Adipocyte (in vitro differentiated cells): ENCODE measurements around the gene TUBB4B.

ENCODE experiments used
- DNase-seq: peaks from one replicate; pipeline ENCODE4 v3.0.0-alpha.2; 2015; ENCODE audit warnings: low read depth
- H3K27me3 ChIP-seq: replicated peaks from 2 replicates; pipeline ENCODE4 v1.7.0; 2013; ENCODE audit warnings: mild to moderate bottlenecking, low read length, moderate library complexity; ENCODE audit not compliant: control insufficient read depth, insufficient read depth
- H3K36me3 ChIP-seq: 2 replicates; pipeline ENCODE4 v1.7.0; 2013; ENCODE audit warnings: low read length, mild to moderate bottlenecking, moderate library complexity; ENCODE audit not compliant: control insufficient read depth, insufficient read depth, severe bottlenecking
- H3K4me1 ChIP-seq: 2 replicates; pipeline ENCODE4 v1.7.0; 2013; ENCODE audit warnings: mild to moderate bottlenecking, low read length, moderate library complexity; ENCODE audit not compliant: control insufficient read depth, insufficient read depth
- H3K4me3 ChIP-seq: 2 replicates; pipeline ENCODE4 v1.7.0; 2013; ENCODE audit warnings: mild to moderate bottlenecking, low read length, moderate library complexity
- H3K9ac ChIP-seq: 2 replicates; pipeline ENCODE4 v1.7.0; 2013; ENCODE audit warnings: mild to moderate bottlenecking, low read length, moderate library complexity
- H3K9me3 ChIP-seq: 2 replicates; pipeline ENCODE4 v1.7.0; 2013; ENCODE audit warnings: mild to moderate bottlenecking, low read length, moderate library complexity; ENCODE audit not compliant: control insufficient read depth

TUBB4B gene

DNA sequence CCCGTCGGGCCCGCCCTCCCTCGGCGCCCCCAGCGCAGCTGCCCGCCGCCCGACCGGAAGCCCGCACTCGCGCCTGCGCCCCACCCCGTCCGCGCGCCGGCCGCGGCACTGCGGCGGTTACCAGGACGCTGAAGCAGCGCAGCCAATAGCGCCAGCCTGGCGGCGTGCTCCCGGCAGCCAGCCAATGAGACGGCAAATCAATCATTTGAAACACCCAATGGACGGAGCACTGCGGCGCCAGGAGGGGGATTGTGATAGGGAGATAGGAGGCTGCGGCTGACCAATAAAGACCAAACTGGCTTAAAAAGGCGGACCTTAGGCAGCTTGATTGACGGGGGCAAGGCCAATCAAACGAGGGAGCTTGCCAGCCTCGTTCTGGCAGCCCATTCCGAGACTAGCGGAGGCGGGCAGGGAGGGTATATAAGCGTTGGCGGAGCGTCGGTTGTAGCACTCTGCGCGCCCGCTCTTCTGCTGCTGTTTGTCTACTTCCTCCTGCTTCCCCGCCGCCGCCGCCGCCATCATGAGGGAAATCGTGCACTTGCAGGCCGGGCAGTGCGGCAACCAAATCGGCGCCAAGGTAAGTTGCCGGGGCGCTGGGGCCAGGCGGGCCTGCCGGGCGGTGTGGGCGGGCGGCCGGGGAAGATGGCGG, at the start of gene TUBB4B:
Gene TUBB4B, plus strand, starts transcription at position 447 of the 649 bp plus-strand sequence. Its CDS starts 74 bp downstream, at position 521.
- DNase-seq = peak; percentile 99
- H3K4me1 ChIP-seq = peaks cover 31% of the 10 kb centered on the region
- H3K27me3 ChIP-seq = peaks cover 2% of the 10 kb centered on the region
- H3K36me3 ChIP-seq = peaks cover 18% of the 10 kb centered on the region
- H3K9ac ChIP-seq = peak within 1 kb of the TSS; percentile 93
- peak within 1 kb of the TSS; percentile 91 for H3K4me3 ChIP-seq
- H3K9me3 ChIP-seq = no peaks in the 10 kb centered on the region

- Histone ChIP-seq H3K9me3 (no peaks in the 10 kb centered on the region), H3K36me3 (peaks cover 24% of the 10 kb centered on the region), H3K27me3 (no peaks in the 10 kb centered on the region), H3K4me3 (no peak overlapping the region), H3K9ac (peak overlapping the region; percentile 1), H3K4me1 (peaks cover 28% of the 10 kb centered on the region)
- no peak for DNase-seq
Measured at GRCh38 chr9:137191691-137192447, 49.2 kb upstream of the TUBB4B start.

GRCh38 chr9:137192448-137192780, 48.7 kb upstream of the TUBB4B start:
- no peak overlapping the region for H3K9ac ChIP-seq
- H3K4me3 ChIP-seq = no peak overlapping the region
- no peaks in the 10 kb centered on the region for H3K9me3 ChIP-seq
- no peaks in the 10 kb centered on the region for H3K27me3 ChIP-seq
- DNase-seq = no peak
- peaks cover 22% of the 10 kb centered on the region for H3K4me1 ChIP-seq
- H3K36me3 ChIP-seq = peaks cover 24% of the 10 kb centered on the region

- no peak for DNase-seq
- no peaks in the 10 kb centered on the region for H3K27me3 ChIP-seq
- H3K4me3 ChIP-seq = no peak overlapping the region
- H3K9ac ChIP-seq = no peak overlapping the region
- H3K9me3 ChIP-seq = no peaks in the 10 kb centered on the region
- H3K36me3 ChIP-seq = peaks cover 24% of the 10 kb centered on the region
- H3K4me1 ChIP-seq = peaks cover 18% of the 10 kb centered on the region
Measured at GRCh38 chr9:137192859-137193258, 48.2 kb upstream of the TUBB4B start.

DNA sequence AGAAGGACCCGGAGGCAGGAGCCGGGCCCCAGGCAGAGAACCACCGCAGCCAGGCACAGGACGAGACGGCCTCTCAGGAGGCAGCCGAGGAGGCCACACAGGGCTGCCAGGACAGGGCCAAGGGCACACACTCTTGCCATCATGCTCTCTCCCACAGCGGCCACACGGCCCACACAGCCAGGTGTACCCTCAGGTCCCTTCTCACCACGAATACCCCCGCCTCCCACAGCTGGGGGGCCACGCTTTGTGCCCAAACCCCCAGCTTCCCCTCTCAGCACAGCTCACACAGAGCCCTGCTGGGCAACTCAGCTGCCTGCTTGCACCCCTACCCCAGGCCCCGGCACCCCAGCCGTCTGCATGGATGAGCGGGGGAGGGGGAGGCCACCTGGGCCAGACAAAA, 47.3 kb upstream of the TUBB4B start:
- no peaks in the 10 kb centered on the region for H3K27me3 ChIP-seq
- H3K36me3 ChIP-seq = peaks cover 24% of the 10 kb centered on the region
- H3K9ac ChIP-seq = no peak overlapping the region
- peaks cover 24% of the 10 kb centered on the region for H3K4me1 ChIP-seq
- no peak for DNase-seq
- H3K9me3 ChIP-seq = no peaks in the 10 kb centered on the region
- H3K4me3 ChIP-seq = no peak overlapping the region

GRCh38 chr9:137194388-137194787, 46.7 kb upstream of the TUBB4B start:
- H3K4me3 ChIP-seq = no peak overlapping the region
- H3K27me3 ChIP-seq = no peaks in the 10 kb centered on the region
- peaks cover 24% of the 10 kb centered on the region for H3K36me3 ChIP-seq
- no peak for DNase-seq
- peaks cover 27% of the 10 kb centered on the region for H3K4me1 ChIP-seq
- H3K9ac ChIP-seq = no peak overlapping the region
- H3K9me3 ChIP-seq = no peaks in the 10 kb centered on the region

GRCh38 chr9:137194909-137195308, 46.2 kb upstream of the TUBB4B start:
- Histone ChIP-seq H3K9me3 (no peaks in the 10 kb centered on the region), H3K36me3 (peaks cover 23% of the 10 kb centered on the region), H3K27me3 (no peaks in the 10 kb centered on the region), H3K4me1 (peaks cover 23% of the 10 kb centered on the region), H3K4me3 (no peak overlapping the region), H3K9ac (no peak overlapping the region)
- no peak for DNase-seq

DNA sequence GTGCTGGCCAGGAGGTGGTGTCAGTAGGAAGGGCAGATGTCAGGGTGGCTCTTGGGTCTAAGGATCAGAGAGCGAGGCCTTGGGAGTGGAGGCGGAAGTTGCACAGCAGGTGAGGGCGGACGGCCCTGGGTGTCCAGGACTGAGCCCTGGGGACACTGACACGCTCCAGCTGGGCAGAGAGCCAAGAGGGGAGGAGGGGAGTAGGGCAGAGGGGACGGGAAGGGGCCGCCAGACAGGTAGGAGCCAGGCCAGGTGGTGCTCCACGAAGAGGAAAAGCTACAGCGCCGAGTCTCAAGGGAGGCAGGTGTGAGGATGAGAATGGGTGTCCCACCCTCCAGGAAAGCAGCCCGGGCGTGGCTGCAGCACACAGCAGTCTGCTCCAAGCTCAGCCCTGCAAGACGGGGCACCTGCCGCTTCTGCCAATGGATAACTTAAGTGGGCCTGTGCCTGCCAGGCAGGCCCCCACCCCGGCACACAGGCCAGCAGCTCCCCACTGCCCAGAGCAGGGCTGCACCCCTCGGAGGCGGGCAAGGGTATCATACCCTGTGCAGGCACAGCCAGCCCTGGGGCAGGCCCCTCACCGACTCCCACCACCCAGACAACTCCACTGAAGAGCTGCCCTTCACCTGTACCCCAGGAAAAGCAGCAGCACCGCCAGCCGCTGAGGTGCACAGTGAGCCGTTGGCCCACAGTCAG, 45.4 kb upstream of the TUBB4B start:
- H3K9ac ChIP-seq = no peak overlapping the region
- DNase-seq = no peak
- peaks cover 19% of the 10 kb centered on the region for H3K4me1 ChIP-seq

GRCh38 chr9:137198051-137198901, 42.8 kb upstream of the TUBB4B start:
- Histone ChIP-seq H3K9ac (peak overlapping the region; percentile 71), H3K9me3 (no peaks in the 10 kb centered on the region), H3K4me1 (peaks cover 36% of the 10 kb centered on the region), H3K27me3 (no peaks in the 10 kb centered on the region), H3K36me3 (no peaks in the 10 kb centered on the region), H3K4me3 (peak overlapping the region; percentile 67)
- no peak for DNase-seq

More for the DNA sequence above, 45.4 kb upstream of the TUBB4B start:
- H3K36me3 ChIP-seq = peaks cover 15% of the 10 kb centered on the region
- H3K27me3 ChIP-seq = no peaks in the 10 kb centered on the region
- H3K4me3 ChIP-seq = no peak overlapping the region
- H3K9me3 ChIP-seq = no peaks in the 10 kb centered on the region

DNA sequence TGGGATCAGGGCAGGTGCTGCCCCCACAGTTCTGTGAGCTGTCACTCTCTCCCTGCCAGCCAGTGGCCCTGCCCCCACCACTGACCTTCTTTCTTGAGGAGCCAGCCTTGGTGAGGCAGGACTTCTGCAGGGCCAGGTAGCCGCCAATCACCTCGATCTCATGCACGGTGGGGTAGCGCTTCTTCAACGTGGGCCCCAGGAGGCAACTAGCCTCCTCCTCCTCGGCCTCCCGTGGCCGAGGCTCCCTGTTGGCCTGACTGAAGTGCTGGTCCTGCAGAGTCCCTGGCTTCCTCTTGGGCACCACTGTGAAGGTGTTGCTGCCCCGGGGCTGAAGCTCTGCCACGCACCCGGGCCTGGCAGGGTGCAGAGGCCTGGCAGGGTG, 42.2 kb upstream of the TUBB4B start:
- Histone ChIP-seq H3K36me3 (no peaks in the 10 kb centered on the region), H3K9me3 (no peaks in the 10 kb centered on the region), H3K9ac (peak overlapping the region; percentile 71), H3K4me3 (peak overlapping the region; percentile 67), H3K27me3 (no peaks in the 10 kb centered on the region), H3K4me1 (peaks cover 37% of the 10 kb centered on the region)
- DNase-seq = no peak
